ENCODE results near the gene STPG1. TPM values are rescaled to one million over a fixed set of nuclear protein-coding genes. Genes with fewer than 3 reads are reported as not detected.

Gene STPG1
- polyA plus RNA-seq, 1 donor (not counting 4 experiments of a cell fraction or from before 2014, with no cell fraction given), result 16.6 TPM

DNA sequence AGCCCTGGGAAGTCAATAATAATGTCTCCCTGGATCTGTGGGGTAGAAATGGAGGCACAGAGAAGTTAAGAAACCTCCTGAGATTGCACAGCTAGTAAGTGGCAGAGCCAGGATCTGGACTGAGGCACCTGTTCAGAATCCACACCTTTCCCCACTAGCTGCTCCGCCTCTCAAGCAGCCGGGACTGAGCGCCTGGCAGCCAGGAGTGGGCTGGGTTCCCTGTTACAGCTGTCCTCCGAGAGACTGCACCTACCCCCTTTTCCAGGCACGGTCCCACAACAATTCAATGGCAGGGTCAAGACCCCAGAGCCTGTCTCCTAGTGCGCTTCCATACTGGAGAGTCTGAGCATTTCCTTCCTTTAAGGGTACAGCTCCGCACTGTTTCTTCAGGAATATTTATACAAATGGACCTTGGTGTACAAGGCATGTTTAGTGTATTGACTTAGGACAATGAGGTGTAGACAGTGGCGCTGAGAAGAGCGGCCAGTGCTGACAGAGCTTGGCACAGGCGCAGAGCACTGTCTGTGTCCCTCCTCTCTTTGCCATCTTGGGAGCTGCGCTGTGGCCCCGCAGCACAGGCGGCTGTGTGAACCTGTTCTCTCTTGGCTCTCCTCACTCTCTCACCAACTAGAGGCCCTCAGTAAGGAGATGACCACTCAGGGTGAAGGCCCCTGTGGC is 70.0 kb downstream of the STPG1 start:
- dilution Hi-C loops (cut with MboI; ENCODE audit: extremely low pct_ligation_motif_present, low sequenced_read_pairs), result no loop called here
- Histone ChIP-seq H3K9me1 (ENCODE audit: control insufficient read depth, extremely low read depth, insufficient read depth, low read length) (no peaks in the 10 kb centered on the region), H3K36me3 (ENCODE audit: control insufficient read depth in 2 of 2, extremely low read depth in 1 of 2, insufficient read depth in 2 of 2, low read length in 2 of 2) (peaks cover 0 to 33% of the 10 kb centered on the region in 2 experiments), H3K4me1 (ENCODE audit: control insufficient read depth, extremely low read depth, insufficient read depth, low read length) (no peaks in the 10 kb centered on the region), H3K79me2 (ENCODE audit: control insufficient read depth, insufficient read depth, low read length) (no peaks in the 10 kb centered on the region), H3K9ac (ENCODE audit: control insufficient read depth, extremely low read depth, insufficient read depth, low read length) (no peak overlapping the region), H3K4me2 (ENCODE audit: control insufficient read depth, extremely low read depth, insufficient read depth, low read depth, low read length) (no peak overlapping the region), H3K4me3 (ENCODE audit: control insufficient read depth in 2 of 3, extremely low read depth in 1 of 3, insufficient read depth in 2 of 3, low read depth in 1 of 3, low read length in 3 of 3) (no peak overlapping the region), H4K20me1 (ENCODE audit: control insufficient read depth, extremely low read depth, insufficient read depth, low read length) (no peaks in the 10 kb centered on the region), H3K9me3 (ENCODE audit: control insufficient read depth, low read depth, low read length) (no peaks in the 10 kb centered on the region), H2AFZ (ENCODE audit: control insufficient read depth, low read length) (no peak overlapping the region), H3K27me3 (ENCODE audit: control insufficient read depth, extremely low read depth, insufficient read depth, low read length) (no peaks in the 10 kb centered on the region), H3K27ac (ENCODE audit: control insufficient read depth, insufficient read depth, low read length) (no peak overlapping the region)
- DNase-seq (ENCODE audit: low read depth, low spot score) (no peak), FAIRE-seq (no peak)
- TF ChIP-seq EZH2 (IDR thresholded peaks at IDR 0.05; ENCODE audit: low read length), result no peak
- TF ChIP-seq, protein P1, sequence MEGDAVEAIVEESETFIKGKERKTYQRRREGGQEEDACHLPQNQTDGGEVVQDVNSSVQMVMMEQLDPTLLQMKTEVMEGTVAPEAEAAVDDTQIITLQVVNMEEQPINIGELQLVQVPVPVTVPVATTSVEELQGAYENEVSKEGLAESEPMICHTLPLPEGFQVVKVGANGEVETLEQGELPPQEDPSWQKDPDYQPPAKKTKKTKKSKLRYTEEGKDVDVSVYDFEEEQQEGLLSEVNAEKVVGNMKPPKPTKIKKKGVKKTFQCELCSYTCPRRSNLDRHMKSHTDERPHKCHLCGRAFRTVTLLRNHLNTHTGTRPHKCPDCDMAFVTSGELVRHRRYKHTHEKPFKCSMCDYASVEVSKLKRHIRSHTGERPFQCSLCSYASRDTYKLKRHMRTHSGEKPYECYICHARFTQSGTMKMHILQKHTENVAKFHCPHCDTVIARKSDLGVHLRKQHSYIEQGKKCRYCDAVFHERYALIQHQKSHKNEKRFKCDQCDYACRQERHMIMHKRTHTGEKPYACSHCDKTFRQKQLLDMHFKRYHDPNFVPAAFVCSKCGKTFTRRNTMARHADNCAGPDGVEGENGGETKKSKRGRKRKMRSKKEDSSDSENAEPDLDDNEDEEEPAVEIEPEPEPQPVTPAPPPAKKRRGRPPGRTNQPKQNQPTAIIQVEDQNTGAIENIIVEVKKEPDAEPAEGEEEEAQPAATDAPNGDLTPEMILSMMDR (optimal IDR thresholded peaks at IDR 0.05 in 1 of 3, IDR thresholded peaks at IDR 0.05 in 1 of 3, conservative IDR thresholded peaks at IDR 0.05 in 1 of 3; ENCODE audit: extremely low read depth in 1 of 3, insufficient read depth in 2 of 3, low read length in 3 of 3), result no peak

- no peak for FAIRE-seq
- dilution Hi-C loops (cut with MboI; ENCODE audit: extremely low pct_ligation_motif_present, low sequenced_read_pairs), result no loop called here
- TF ChIP-seq EZH2 (IDR thresholded peaks at IDR 0.05; ENCODE audit: low read length), result no peak
- TF ChIP-seq, protein P1 (optimal IDR thresholded peaks at IDR 0.05 in 1 of 3, IDR thresholded peaks at IDR 0.05 in 1 of 3, conservative IDR thresholded peaks at IDR 0.05 in 1 of 3; ENCODE audit: extremely low read depth in 1 of 3, insufficient read depth in 2 of 3, low read length in 3 of 3), result no peak
Measured at GRCh38 chr1:24341260-24341659, 72.3 kb downstream of the STPG1 start.

More at GRCh38 chr1:24341260-24341659, 72.3 kb downstream of the STPG1 start:
- H3K4me2 ChIP-seq (ENCODE audit: control insufficient read depth, extremely low read depth, insufficient read depth, low read depth, low read length), result no peak overlapping the region
- no peak overlapping the region for H3K9ac ChIP-seq (ENCODE audit: control insufficient read depth, extremely low read depth, insufficient read depth, low read length)
- H3K4me1 ChIP-seq (ENCODE audit: control insufficient read depth, extremely low read depth, insufficient read depth, low read length), result no peaks in the 10 kb centered on the region
- no peaks in the 10 kb centered on the region for H3K27me3 ChIP-seq (ENCODE audit: control insufficient read depth, extremely low read depth, insufficient read depth, low read length)
- no peaks in the 10 kb centered on the region for H3K79me2 ChIP-seq (ENCODE audit: control insufficient read depth, insufficient read depth, low read length)
- no peaks in the 10 kb centered on the region for H3K9me3 ChIP-seq (ENCODE audit: control insufficient read depth, low read depth, low read length)
- DNase-seq (ENCODE audit: low read depth, low spot score), result no peak
- H3K36me3 ChIP-seq (ENCODE audit: control insufficient read depth in 2 of 2, extremely low read depth in 1 of 2, insufficient read depth in 2 of 2, low read length in 2 of 2), result peaks cover 0 to 40% of the 10 kb centered on the region in 2 experiments
- no peaks in the 10 kb centered on the region for H3K9me1 ChIP-seq (ENCODE audit: control insufficient read depth, extremely low read depth, insufficient read depth, low read length)
- no peak overlapping the region for H3K4me3 ChIP-seq (ENCODE audit: control insufficient read depth in 2 of 3, extremely low read depth in 1 of 3, insufficient read depth in 2 of 3, low read depth in 1 of 3, low read length in 3 of 3)
- H2AFZ ChIP-seq (ENCODE audit: control insufficient read depth, low read length), result no peak overlapping the region
- H4K20me1 ChIP-seq (ENCODE audit: control insufficient read depth, extremely low read depth, insufficient read depth, low read length), result no peaks in the 10 kb centered on the region
- no peak overlapping the region for H3K27ac ChIP-seq (ENCODE audit: control insufficient read depth, insufficient read depth, low read length)
